ENCODE measurements around the gene RNASEL.
"Not testable (repeated sequence)": the region's sequence is repeated elsewhere in the genome, so short reads cannot be mapped to it uniquely, and the experiment has no call there.

RNASEL gene

GRCh38 chr1:182563095-182563494, 26.0 kb downstream of the RNASEL start:
- no peak for DNase-seq (ENCODE audit: low spot score)

DNA sequence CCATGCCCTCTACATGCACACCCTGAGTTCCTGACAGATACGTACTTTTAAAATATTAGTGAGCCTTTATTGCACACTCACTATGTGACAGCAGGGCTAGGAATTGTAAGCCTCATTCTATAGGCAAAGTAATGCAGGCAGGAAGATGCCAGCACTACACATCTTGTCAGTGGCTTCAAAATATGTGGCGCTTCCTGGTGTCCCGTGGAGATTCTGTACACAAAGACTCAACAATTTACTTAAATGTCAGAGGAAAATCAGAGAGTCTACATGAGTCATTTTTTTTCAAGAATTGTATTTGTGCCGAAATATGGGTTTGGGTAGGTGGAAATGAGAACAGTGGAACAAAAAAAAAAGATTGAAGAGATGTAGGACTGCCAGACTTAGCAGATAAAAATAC, 27.6 kb downstream of the RNASEL start:
- no peak for DNase-seq (ENCODE audit: low spot score)

GRCh38 chr1:182560392-182560984, 28.6 kb downstream of the RNASEL start:
- no peak for DNase-seq (ENCODE audit: low spot score)

- DNase-seq (ENCODE audit: low spot score) = no peak
Measured at GRCh38 chr1:182556279-182556678, 32.8 kb downstream of the RNASEL start.

DNA sequence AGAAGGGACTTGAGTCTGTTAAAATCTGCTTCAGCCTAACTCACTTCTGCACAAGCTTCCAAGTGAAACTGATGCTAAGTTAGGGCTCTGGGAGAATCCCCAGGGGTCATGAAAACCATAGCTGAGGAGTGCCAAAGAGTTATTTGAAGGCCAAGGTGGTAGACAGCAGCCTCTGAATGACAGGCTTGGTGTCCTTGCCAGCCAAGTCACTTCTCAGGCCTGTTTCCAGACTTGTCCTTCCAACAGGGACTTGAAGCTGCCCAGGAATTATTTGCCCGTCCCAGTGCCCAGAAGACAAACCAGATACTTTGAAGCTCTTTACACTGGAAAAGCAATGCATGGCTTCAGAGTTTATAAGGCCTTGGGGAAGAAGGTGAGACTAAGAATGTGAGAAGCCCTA, 33.6 kb downstream of the RNASEL start:
- no peak for DNase-seq (ENCODE audit: low spot score)

DNA sequence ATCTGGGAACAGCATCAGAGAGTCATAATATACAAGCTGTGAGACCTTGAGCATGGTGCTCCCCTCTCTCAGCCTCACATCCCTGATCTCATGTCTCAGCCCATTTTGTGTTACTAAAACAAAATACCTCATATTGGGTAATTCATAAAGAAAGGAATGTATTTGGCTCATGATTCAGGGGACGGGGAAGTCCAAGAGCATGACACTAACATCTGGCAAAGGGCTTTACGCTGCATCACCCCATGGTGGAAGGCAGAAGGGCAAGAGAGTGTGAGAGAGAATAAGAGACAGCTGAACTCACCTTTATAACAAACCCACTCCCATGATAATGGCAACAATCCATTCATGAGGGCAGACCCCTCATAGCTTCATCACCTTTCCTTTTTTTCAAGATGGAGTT, 36.5 kb downstream of the RNASEL start:
- no peak for DNase-seq (ENCODE audit: low spot score)

- no peak for DNase-seq (ENCODE audit: low spot score)
Measured at GRCh38 chr1:182549811-182550210, 39.2 kb downstream of the RNASEL start.

DNA sequence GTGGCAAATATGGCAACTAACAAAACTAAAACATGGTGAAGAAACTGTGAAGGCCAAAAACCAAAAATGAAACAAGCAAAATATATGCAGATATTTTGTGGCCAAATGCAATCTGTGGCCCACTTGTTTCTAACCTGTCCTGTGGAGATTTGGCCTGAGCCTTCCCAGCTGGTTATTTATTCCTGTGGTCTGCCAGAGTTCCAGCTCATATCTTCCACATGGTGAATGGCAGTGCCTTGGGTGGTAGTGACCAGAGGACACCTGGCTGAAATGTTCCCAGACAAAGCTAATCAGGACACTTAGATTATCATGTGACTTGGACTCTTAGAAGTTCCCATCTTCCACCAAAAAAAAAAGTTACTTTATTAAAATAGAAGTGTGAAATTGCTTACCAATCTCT, 39.7 kb downstream of the RNASEL start:
- no peak for DNase-seq (ENCODE audit: low spot score)

GRCh38 chr1:182533896-182534295, 55.2 kb downstream of the RNASEL start:
- DNase-seq (ENCODE audit: low spot score) = no peak

GRCh38 chr1:182528206-182528605, 60.9 kb downstream of the RNASEL start:
- DNase-seq (ENCODE audit: low spot score) = not testable (repeated sequence)

- no peak for DNase-seq (ENCODE audit: low spot score)
Measured at GRCh38 chr1:182527680-182528079, 61.4 kb downstream of the RNASEL start.

GRCh38 chr1:182525342-182525741, 63.7 kb downstream of the RNASEL start:
- DNase-seq (ENCODE audit: low spot score) = no peak

All from RKO (cell line).